Adrenal gland (tissue), 12 donors: ENCODE results near the gene MED12L. TPM values are rescaled to one million over a fixed set of nuclear protein-coding genes. Genes with fewer than 3 reads are reported as not detected.

Experiments used
- DNase-seq, 7 donors: peaks; one replicate each; pipeline ENCODE4 v3.0.0-alpha.2; 2019 to 2020
- H3K27ac ChIP-seq, 5 donors: fragments of 200-600 bp; sonication (generic) in 4 of 5; 1 replicate in 3 of 5; 2 replicates in 2 of 5; pipeline versions ENCODE4 v1.5.1 to v1.8.0; 2016 to 2020; ENCODE audit warnings: mild to moderate bottlenecking in 1 of 5
- H3K27me3 ChIP-seq: fragments of 200-600 bp; 2 replicates; pipeline ENCODE4 v1.8.0; 2021
- H3K36me3 ChIP-seq, 2 donors: fragments of 200-600 bp; replicated peaks in 1 of 2; 1 replicate in 1 of 2; 2 replicates in 1 of 2; pipeline versions ENCODE4 v1.5.1 to v1.8.0; 2018 to 2022
- H3K4me1 ChIP-seq, 2 donors: fragments of 200-600 bp; replicated peaks in 1 of 2; 1 replicate in 1 of 2; 2 replicates in 1 of 2; pipeline versions ENCODE4 v1.5.1 to v1.8.0; 2018 to 2021
- H3K4me3 ChIP-seq, 4 donors: fragments of 200-600 bp; sonication (generic) in 3 of 4; one replicate each; pipeline ENCODE4 v1.5.1; 2016 to 2018
- H3K9me3 ChIP-seq, 3 donors: fragments of 200-600 bp; sonication (generic) in 1 of 3; replicated peaks in 1 of 3; 1 replicate in 2 of 3; 2 replicates in 1 of 3; pipeline versions ENCODE4 v1.5.1 to v1.8.0; 2016 to 2021
- POLR2A ChIP-seq, 2 donors: fragments of 450-650 bp; IDR thresholded peaks; one replicate each; pipeline ENCODE4 v1.6.1; 2017; ENCODE audit warnings: antibody characterized with exemption in 2 of 2, mild to moderate bottlenecking in 2 of 2, moderate library complexity in 1 of 2
- WGBS, 4 donors: extraction: QIAGEN DNeasy Blood & Tissue Kit in 2 of 4; methylation state at CpG; one replicate each; pipeline versions ENCODE4 v1.1.5 to v1.1.7; 2013 to 2017; 5-methylcytosine and 5-hydroxymethylcytosine counted together
- intact Hi-C, 2 donors: fragments of 100-400 bp; cut with DNase I; formaldehyde crosslinking; loops; one replicate each; pipeline versions ENCODE4 v1.14.1 to v1.15.0; 2022 to 2023
- polyA plus RNA-seq, 3 donors: library from polyadenylated mRNA; stranded (reverse); fragments of 200-250 nt in 2 of 3; fragments of 350-450 nt in 1 of 3; fragmentation: Illumina TruSeq in 1 of 3; extraction: RNeasy Lipid Tissue Mini Kit (QIAGEN cat#74804) in 1 of 3; gene quantifications; one replicate each; pipeline ENCODE4 v1.2.3, GENCODE V29; 2013 to 2014
- total RNA-seq, 9 donors: library from RNA; depleted of rRNA in 4 of 9; stranded (reverse); fragments of >200 nt in 4 of 9; fragments of 120-200 nt in 1 of 9; fragmentation: NEBNext Ultra II Directional in 1 of 9; extraction: Animal tissue kit (Norgen Biotek cat#: 25700) in 1 of 9; gene quantifications; one replicate each; pipeline versions ENCODE4 v1.1.0 to v1.2.4, GENCODE V29; 2013 to 2023
- TF ChIP-seq, protein P1 (sequence below), 6 experiments: fragments of 450-650 bp in 4 of 6; fragments of 200-600 bp in 2 of 6; sonication (generic) in 1 of 6; IDR thresholded peaks; 1 replicate in 5 of 6; 2 replicates in 1 of 6; pipeline versions ENCODE4 v1.5.1 to v1.8.0; 2016 to 2021; ENCODE audit warnings: antibody characterized with exemption in 6 of 6, mild to moderate bottlenecking in 2 of 6, moderate library complexity in 1 of 6
- donor health status: healthy with polysubstance abuse.
- donor health status: Bipolar disorder and iron deficiency.
- donor health status: DM: yes; HTN: yes; CAD: no.
- donor health status: DM: no; HTN: no; CAD: no.
- donor health status: DM: no; HTN: no; CAD: no.
- donor health status: DM: yes; HTN: yes; CAD: no.

The MED12L gene
- total and polyA plus RNA-seq, 12 donors, result 0.77 to 25.0 (median 6.3) TPM

DNA sequence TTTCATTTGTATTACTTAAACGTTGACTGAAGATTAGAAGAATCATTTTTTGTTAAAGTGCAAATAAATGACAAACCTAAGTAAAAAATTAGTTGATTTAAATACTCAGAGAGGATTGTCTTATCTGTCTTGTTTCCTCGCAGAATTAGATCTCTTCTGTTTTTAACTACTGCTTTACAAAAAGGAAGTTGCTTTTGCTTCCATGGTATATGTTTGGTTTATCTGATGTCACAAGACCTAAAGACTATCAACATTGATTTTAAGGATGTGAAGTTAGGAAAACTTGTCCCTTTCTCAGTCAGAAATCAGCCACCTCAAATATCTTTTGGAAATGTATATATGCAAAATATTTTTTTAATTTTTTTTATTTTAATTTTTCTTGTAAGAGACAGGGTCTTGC lies 88.9 kb downstream of the MED12L start:
- TF ChIP-seq, protein P1, sequence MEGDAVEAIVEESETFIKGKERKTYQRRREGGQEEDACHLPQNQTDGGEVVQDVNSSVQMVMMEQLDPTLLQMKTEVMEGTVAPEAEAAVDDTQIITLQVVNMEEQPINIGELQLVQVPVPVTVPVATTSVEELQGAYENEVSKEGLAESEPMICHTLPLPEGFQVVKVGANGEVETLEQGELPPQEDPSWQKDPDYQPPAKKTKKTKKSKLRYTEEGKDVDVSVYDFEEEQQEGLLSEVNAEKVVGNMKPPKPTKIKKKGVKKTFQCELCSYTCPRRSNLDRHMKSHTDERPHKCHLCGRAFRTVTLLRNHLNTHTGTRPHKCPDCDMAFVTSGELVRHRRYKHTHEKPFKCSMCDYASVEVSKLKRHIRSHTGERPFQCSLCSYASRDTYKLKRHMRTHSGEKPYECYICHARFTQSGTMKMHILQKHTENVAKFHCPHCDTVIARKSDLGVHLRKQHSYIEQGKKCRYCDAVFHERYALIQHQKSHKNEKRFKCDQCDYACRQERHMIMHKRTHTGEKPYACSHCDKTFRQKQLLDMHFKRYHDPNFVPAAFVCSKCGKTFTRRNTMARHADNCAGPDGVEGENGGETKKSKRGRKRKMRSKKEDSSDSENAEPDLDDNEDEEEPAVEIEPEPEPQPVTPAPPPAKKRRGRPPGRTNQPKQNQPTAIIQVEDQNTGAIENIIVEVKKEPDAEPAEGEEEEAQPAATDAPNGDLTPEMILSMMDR (IDR thresholded peaks at IDR 0.05), result no peak
- Histone ChIP-seq H3K4me1 (no peaks in the 10 kb centered on the region), H3K27ac (no peak overlapping the region), H3K36me3 (no peaks in the 10 kb centered on the region), H3K27me3 (no peaks in the 10 kb centered on the region), H3K9me3 (no peaks in the 10 kb centered on the region), H3K4me3 (no peak overlapping the region)
- WGBS, 4 donors, result 60 to 69% (median 62%) methylated on average over 2 of the region's 2 CpGs
- intact Hi-C loops, result loop anchor here in 1 of 2 donors (5.0 kb wide), 1 partner anchor 108 kb away; no protein-coding TSS in a partner anchor
- DNase-seq, result no peak

DNA sequence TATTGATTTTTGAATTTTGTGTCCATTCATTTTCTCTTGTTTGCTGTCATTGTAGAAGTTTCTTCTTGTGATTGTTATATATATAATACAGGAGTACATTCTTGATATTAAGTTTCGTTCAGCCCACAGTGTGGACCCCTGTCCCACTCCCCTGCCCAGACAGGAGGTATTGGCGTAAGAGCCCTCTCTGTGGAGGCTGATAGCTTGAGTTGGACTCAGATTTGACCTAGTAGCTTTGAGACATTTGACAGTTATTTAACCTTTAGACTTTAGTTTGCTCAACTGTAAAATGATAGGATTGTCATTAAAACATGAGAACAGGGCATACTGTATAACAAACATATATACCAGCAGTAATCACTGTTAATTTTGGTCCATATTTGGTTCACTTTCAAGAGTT lies 90.5 kb downstream of the MED12L start:
- WGBS, 4 donors, result 71 to 100% (median 97%) methylated on average over 2 of the region's 2 CpGs
- DNase-seq, result no peak
- H3K9me3 ChIP-seq, result no peaks in the 10 kb centered on the region
- no peaks in the 10 kb centered on the region for H3K27me3 ChIP-seq
- H3K4me3 ChIP-seq, result no peak overlapping the region
- no peaks in the 10 kb centered on the region for H3K4me1 ChIP-seq
- no peak overlapping the region for H3K27ac ChIP-seq
- intact Hi-C loops, result no loop called here
- no peaks in the 10 kb centered on the region for H3K36me3 ChIP-seq
- TF ChIP-seq, protein P1 (IDR thresholded peaks at IDR 0.05), result no peak
- no peak for TF ChIP-seq POLR2A (IDR thresholded peaks at IDR 0.05)

DNA sequence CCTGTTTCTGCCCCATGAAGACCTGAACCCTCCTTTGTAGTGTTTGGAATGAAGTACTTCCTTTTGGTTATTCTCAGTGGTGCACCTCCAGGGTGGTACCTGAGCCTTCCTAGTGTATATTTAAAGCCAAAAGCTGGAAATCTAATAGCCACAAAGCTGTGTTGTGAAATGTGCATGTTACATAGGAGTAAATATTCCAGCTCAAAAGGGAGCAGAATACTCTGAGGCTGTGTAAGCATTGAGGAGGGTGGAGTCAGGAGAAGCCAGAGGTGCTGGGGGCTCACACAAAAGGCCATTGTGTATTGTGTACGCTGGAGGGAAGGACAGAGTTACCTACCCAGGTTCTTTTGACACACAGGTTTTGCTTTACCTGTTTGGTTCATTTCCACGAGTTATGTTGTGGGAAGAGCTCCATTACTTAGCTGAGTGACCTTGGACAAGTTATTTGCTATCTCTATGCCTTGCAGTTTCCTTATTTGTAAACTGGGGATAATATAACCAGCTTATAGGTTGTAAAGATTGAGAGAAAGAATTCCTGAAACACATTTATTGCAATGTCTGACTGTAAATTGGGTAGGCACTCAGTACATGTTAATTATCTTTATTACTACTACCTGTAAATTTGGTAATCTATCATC lies 92.9 kb downstream of the MED12L start:
- no peak for TF ChIP-seq POLR2A (IDR thresholded peaks at IDR 0.05)
- TF ChIP-seq, protein P1 (IDR thresholded peaks at IDR 0.05), result no peak
- intact Hi-C loops, result no loop called here
- no peak overlapping the region for H3K27ac ChIP-seq
- H3K4me1 ChIP-seq, result no peaks in the 10 kb centered on the region
- H3K9me3 ChIP-seq, result no peaks in the 10 kb centered on the region
- H3K27me3 ChIP-seq, result no peaks in the 10 kb centered on the region
- DNase-seq, result no peak
- WGBS, 4 donors, result 77 to 86% (median 81%) methylated on average over 2 of the region's 2 CpGs
- H3K36me3 ChIP-seq, result no peaks in the 10 kb centered on the region
- H3K4me3 ChIP-seq, result no peak overlapping the region

DNA sequence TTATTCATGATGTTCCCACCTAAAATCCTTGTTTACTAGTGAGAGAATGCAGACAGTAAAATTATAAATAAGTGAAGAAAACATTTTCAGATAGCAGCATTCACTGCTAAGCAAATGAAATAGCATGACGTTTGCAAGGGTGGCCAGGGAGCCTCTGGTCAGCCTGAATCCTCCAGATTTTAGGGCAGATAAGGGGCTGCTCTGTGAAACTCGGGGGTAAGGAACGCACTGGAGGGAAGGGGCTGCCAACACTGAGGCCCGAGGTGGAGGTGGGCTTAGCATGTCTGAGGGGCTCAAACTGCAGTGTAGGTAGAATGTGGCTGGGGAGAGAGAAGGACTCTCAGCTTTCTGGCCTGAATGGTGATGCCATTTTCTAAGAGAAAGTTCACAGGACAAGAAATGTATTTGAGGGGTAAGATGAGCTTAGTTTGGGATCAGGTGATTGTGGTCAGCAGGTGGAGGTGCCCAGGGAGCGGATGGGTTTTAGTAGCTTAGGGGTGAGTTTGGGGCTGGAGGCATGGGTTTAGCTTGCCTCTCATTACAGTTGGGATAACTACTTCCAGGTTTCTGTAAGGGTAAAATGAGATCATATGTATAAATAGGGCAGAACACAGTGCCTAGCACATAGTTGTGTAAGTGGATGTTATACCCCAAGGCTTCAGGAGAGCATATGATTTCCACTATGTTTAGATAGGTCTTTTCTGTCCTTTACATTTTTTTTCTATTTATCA lies 97.0 kb downstream of the MED12L start:
- H3K9me3 ChIP-seq, result no peaks in the 10 kb centered on the region
- no peak overlapping the region for H3K27ac ChIP-seq

More for the DNA sequence above, 97.0 kb downstream of the MED12L start:
- Histone ChIP-seq H3K36me3 (no peaks in the 10 kb centered on the region), H3K27me3 (no peaks in the 10 kb centered on the region), H3K4me1 (no peaks in the 10 kb centered on the region), H3K4me3 (no peak overlapping the region)
- 66 to 87% (median 78%) methylated on average over 5 of the region's 5 CpGs for WGBS, 4 donors
- TF ChIP-seq, protein P1 (IDR thresholded peaks at IDR 0.05), result no peak
- no peak for TF ChIP-seq POLR2A (IDR thresholded peaks at IDR 0.05)
- intact Hi-C loops, result no loop called here
- DNase-seq, result no peak
